Ectodermal cell (in vitro differentiated cells): ENCODE measurements around the gene KLF13.

Experiments used
- H3K27ac ChIP-seq: 2 replicates; pipeline ENCODE4 v1.7.0; 2013; ENCODE audit warnings: mild to moderate bottlenecking, low read depth, low read length; ENCODE audit not compliant: insufficient read depth, poor library complexity, severe bottlenecking
- H3K27me3 ChIP-seq: 2 replicates; pipeline ENCODE4 v1.7.0; 2013; ENCODE audit warnings: mild to moderate bottlenecking, low read length; ENCODE audit not compliant: insufficient read depth, control insufficient read depth, poor library complexity, severe bottlenecking
- H3K36me3 ChIP-seq: one replicate; pipeline ENCODE4 v1.7.0; 2013; ENCODE audit warnings: low read length; ENCODE audit not compliant: control insufficient read depth, insufficient read depth
- H3K4me1 ChIP-seq: one replicate; pipeline ENCODE4 v1.7.0; 2013; ENCODE audit warnings: low read length; ENCODE audit not compliant: control insufficient read depth, insufficient read depth
- H3K4me3 ChIP-seq: 2 replicates; pipeline ENCODE4 v1.7.0; 2013; ENCODE audit warnings: low read depth, low read length, control low read depth; ENCODE audit not compliant: insufficient read depth
- H3K9me3 ChIP-seq: 2 replicates; pipeline ENCODE4 v1.7.0; 2013; ENCODE audit warnings: mild to moderate bottlenecking, low read length, moderate library complexity; ENCODE audit not compliant: control insufficient read depth
- WGBS, 2 experiments: methylation state at CpG; one replicate each; pipeline ENCODE4 v1.1.7; 2013; ENCODE audit warnings: missing lambda C conversion rate in 2 of 2; 5-methylcytosine and 5-hydroxymethylcytosine counted together

The KLF13 gene

GRCh38 chr15:31340592-31340991 lies 14.0 kb downstream of the KLF13 start:
- Histone ChIP-seq H3K27ac (no peak overlapping the region), H3K27me3 (no peaks in the 10 kb centered on the region), H3K36me3 (no peaks in the 10 kb centered on the region), H3K9me3 (no peaks in the 10 kb centered on the region), H3K4me1 (peaks cover 26% of the 10 kb centered on the region), H3K4me3 (no peak overlapping the region)
- 95 to 96% methylated on average over 7 of the region's 7 CpGs for WGBS, 2 experiments

- no peak overlapping the region for H3K27ac ChIP-seq
- H3K4me3 ChIP-seq, result no peak overlapping the region
- no peaks in the 10 kb centered on the region for H3K27me3 ChIP-seq
- 96 to 100% methylated on average over 4 of the region's 4 CpGs for WGBS, 2 experiments
- no peaks in the 10 kb centered on the region for H3K9me3 ChIP-seq
- no peaks in the 10 kb centered on the region for H3K36me3 ChIP-seq
- H3K4me1 ChIP-seq, result peaks cover 31% of the 10 kb centered on the region
These were observed 14.4 kb downstream of the KLF13 start for GRCh38 chr15:31341071-31341470.

GRCh38 chr15:31341496-31342195 lies 15.0 kb downstream of the KLF13 start:
- H3K9me3 ChIP-seq, result no peaks in the 10 kb centered on the region
- H3K4me1 ChIP-seq, result peaks cover 34% of the 10 kb centered on the region
- H3K36me3 ChIP-seq, result no peaks in the 10 kb centered on the region
- WGBS, 2 experiments, result 95 to 96% methylated on average over 4 of the region's 4 CpGs
- H3K27me3 ChIP-seq, result no peaks in the 10 kb centered on the region
- H3K27ac ChIP-seq, result no peak overlapping the region
- H3K4me3 ChIP-seq, result no peak overlapping the region

- H3K9me3 ChIP-seq, result no peaks in the 10 kb centered on the region
- H3K36me3 ChIP-seq, result no peaks in the 10 kb centered on the region
- no peak overlapping the region for H3K27ac ChIP-seq
- WGBS, 2 experiments, result 94 to 96% methylated on average over 11 of the region's 11 CpGs
- no peaks in the 10 kb centered on the region for H3K27me3 ChIP-seq
- H3K4me1 ChIP-seq, result peaks cover 34% of the 10 kb centered on the region
- H3K4me3 ChIP-seq, result no peak overlapping the region
These were observed 15.7 kb downstream of the KLF13 start for GRCh38 chr15:31342381-31342780.

- H3K4me1 ChIP-seq, result peaks cover 34% of the 10 kb centered on the region
- no peaks in the 10 kb centered on the region for H3K36me3 ChIP-seq
- H3K9me3 ChIP-seq, result no peaks in the 10 kb centered on the region
- WGBS, 2 experiments, result 88% methylated on average over 22 of the region's 22 CpGs
- H3K4me3 ChIP-seq, result no peak overlapping the region
- no peaks in the 10 kb centered on the region for H3K27me3 ChIP-seq
- no peak overlapping the region for H3K27ac ChIP-seq
These were observed 16.4 kb downstream of the KLF13 start for GRCh38 chr15:31342781-31343626.

GRCh38 chr15:31343831-31344230 lies 17.2 kb downstream of the KLF13 start:
- Histone ChIP-seq H3K27me3 (no peaks in the 10 kb centered on the region), H3K27ac (no peak overlapping the region), H3K4me1 (peaks cover 29% of the 10 kb centered on the region), H3K36me3 (no peaks in the 10 kb centered on the region), H3K9me3 (no peaks in the 10 kb centered on the region), H3K4me3 (no peak overlapping the region)
- 71 to 74% methylated on average over 5 of the region's 5 CpGs for WGBS, 2 experiments

- no peaks in the 10 kb centered on the region for H3K9me3 ChIP-seq
- no peak overlapping the region for H3K27ac ChIP-seq
- 88 to 94% methylated on average over 4 of the region's 4 CpGs for WGBS, 2 experiments
- H3K4me3 ChIP-seq, result no peak overlapping the region
- no peaks in the 10 kb centered on the region for H3K36me3 ChIP-seq
- no peaks in the 10 kb centered on the region for H3K27me3 ChIP-seq
- peaks cover 25% of the 10 kb centered on the region for H3K4me1 ChIP-seq
These were observed 17.6 kb downstream of the KLF13 start for GRCh38 chr15:31344266-31344665.

- 86 to 88% methylated on average over 16 of the region's 16 CpGs for WGBS, 2 experiments
- H3K36me3 ChIP-seq, result no peaks in the 10 kb centered on the region
- H3K27ac ChIP-seq, result no peak overlapping the region
- peaks cover 23% of the 10 kb centered on the region for H3K4me1 ChIP-seq
- H3K27me3 ChIP-seq, result no peaks in the 10 kb centered on the region
- H3K4me3 ChIP-seq, result no peak overlapping the region
- H3K9me3 ChIP-seq, result no peaks in the 10 kb centered on the region
These were observed 18.4 kb downstream of the KLF13 start for GRCh38 chr15:31344823-31345605.

- no peaks in the 10 kb centered on the region for H3K36me3 ChIP-seq
- no peak overlapping the region for H3K4me3 ChIP-seq
- H3K9me3 ChIP-seq, result no peaks in the 10 kb centered on the region
- WGBS, 2 experiments, result 92% methylated on average over 19 of the region's 19 CpGs
- no peak overlapping the region for H3K27ac ChIP-seq
- H3K4me1 ChIP-seq, result peaks cover 23% of the 10 kb centered on the region
- no peaks in the 10 kb centered on the region for H3K27me3 ChIP-seq
These were observed 19.2 kb downstream of the KLF13 start for GRCh38 chr15:31345606-31346366.
